ENCODE results near the gene TEAD1. TPM values are rescaled to one million over a fixed set of nuclear protein-coding genes. Genes with fewer than 3 reads are reported as not detected.

Gene TEAD1
- total and polyA plus RNA-seq, 9 of the 15 experiments (the other 6 are each of a cell fraction or from before 2014, with no cell fraction given) = 1.7 to 17.7 (median 10.8) TPM

- TF ChIP-seq CAMTA2 (CRISPR knock-in tag; conservative IDR thresholded peaks at IDR 0.05) = no peak
- no peak for TF ChIP-seq MAX (CRISPR knock-in tag; IDR thresholded peaks at IDR 0.05)
Observed at GRCh38 chr11:12902791-12903486, 228.7 kb downstream of the TEAD1 start (continued).

- H3K4me1 ChIP-seq (replicated peaks in 1 of 2; ENCODE audit: control insufficient read depth in 2 of 2, insufficient read depth in 2 of 2, low read length in 2 of 2) = no peaks in the 10 kb centered on the region
- H3K4me3 ChIP-seq = no peak overlapping the region
- no peaks in the 10 kb centered on the region for H3K79me2 ChIP-seq (ENCODE audit: control insufficient read depth, insufficient read depth, low read length)
- peaks cover 14% of the 10 kb centered on the region; the same call in 1 of the 3 replicates for H3K36me3 ChIP-seq (ENCODE audit: control insufficient read depth, insufficient read depth, low read length)
- H3K27ac ChIP-seq (ENCODE audit: extremely low read depth, low read depth, low read length) = no peak overlapping the region
- H3K9ac ChIP-seq (ENCODE audit: insufficient read depth in 1 of 2, low read depth in 2 of 2, low read length in 2 of 2) = no peak overlapping the region
- DNase-seq (ENCODE audit: extremely low read depth in 1 of 4, low spot score in 3 of 4) = no peak
- H4K20me1 ChIP-seq (replicated peaks; ENCODE audit: control insufficient read depth, insufficient read depth, low read length) = no peaks in the 10 kb centered on the region
- no peak for ATAC-seq
- TF ChIP-seq FOXO4 (CRISPR knock-in tag; IDR thresholded peaks at IDR 0.05) (no peak), SNAPC5 (CRISPR knock-in tag; IDR thresholded peaks at IDR 0.05) (no peak), PTRF (tag; IDR thresholded peaks at IDR 0.05) (no peak), NELFE (IDR thresholded peaks at IDR 0.05; ENCODE audit: insufficient read depth, insufficient read length) (no peak), PHF20 (IDR thresholded peaks at IDR 0.05; ENCODE audit: partially characterized antibody) (no peak), HOXB6 (CRISPR knock-in tag; IDR thresholded peaks at IDR 0.05; ENCODE audit: borderline replicate concordance) (no peak), SRSF7 (optimal IDR thresholded peaks at IDR 0.05; ENCODE audit: low read depth, low read length) (no peak)
- H2AFZ ChIP-seq (ENCODE audit: low read depth, low read length) = no peak overlapping the region
- FAIRE-seq = no peak
- BruUV-seq (replicated peaks) = no TSS peak
- in situ Hi-C loops (cut with MboI) (loop anchor here (10.0 kb wide), 1 partner anchor 581 kb away; no protein-coding TSS in a partner anchor), intact Hi-C loops (cut with micrococcal nuclease) (no loop called here)
- H3K9me3 ChIP-seq (replicated peaks; ENCODE audit: control insufficient read depth, insufficient read depth, low read depth, low read length) = no peaks in the 10 kb centered on the region
- no peak overlapping the region for H3K4me2 ChIP-seq (ENCODE audit: insufficient read depth, low read length)
- ChIA-PET CTCF (ENCODE audit: low intra/inter-chr PET ratio) (no interaction called here), POLR2A (no interaction called here)
- H3K27me3 ChIP-seq (ENCODE audit: control insufficient read depth in 2 of 2, insufficient read depth in 2 of 2, low read length in 2 of 2) = no peaks in the 10 kb centered on the region
- H3K9me1 ChIP-seq (ENCODE audit: control insufficient read depth, insufficient read depth, low read length) = no peaks in the 10 kb centered on the region
- WGBS (ENCODE audit: insufficient coverage, low coverage, missing lambda C conversion rate) = 62% methylated on average over 4 of the region's 4 CpGs
Observed at GRCh38 chr11:12905435-12905834, 231.2 kb downstream of the TEAD1 start.
